Activated naive CD8-positive, alpha-beta T cell treated with anti-CD3 and anti-CD28 coated beads, Interleukin-2, amount 50 U/mL, for 24 hours (primary cell): ENCODE results near the gene HIVEP3.
A peak's percentile ranks its signal among the peaks of the same experiment; 100 is the strongest.

ENCODE experiments used
- ATAC-seq: fragments of 150-1000 bp; cut with Tn5 transposase; one replicate; pipeline ENCODE4 v1.10.0; 2021
- DNase-seq: peaks from one replicate; pipeline ENCODE4 v3.0.0; 2021
- H3K27ac Mint-ChIP-seq: one replicate; pipeline ENCODE4 v1.8.0; 2021; ENCODE audit warnings: mild to moderate bottlenecking, mixed read lengths
- H3K27me3 Mint-ChIP-seq: one replicate; pipeline ENCODE4 v1.8.0; 2021; ENCODE audit warnings: mixed read lengths
- H3K36me3 Mint-ChIP-seq: one replicate; pipeline ENCODE4 v1.8.0; 2021; ENCODE audit warnings: low read depth, mixed read lengths
- H3K4me1 Mint-ChIP-seq: one replicate; pipeline ENCODE4 v1.8.0; 2021; ENCODE audit warnings: mixed read lengths
- H3K4me3 Mint-ChIP-seq: one replicate; pipeline ENCODE4 v1.8.0; 2021; ENCODE audit warnings: mild to moderate bottlenecking, moderate library complexity, mixed read lengths
- H3K9me3 Mint-ChIP-seq: one replicate; pipeline ENCODE4 v1.8.0; 2021; ENCODE audit warnings: mixed read lengths

The HIVEP3 gene

GRCh38 chr1:41646186-41646585, 272.5 kb downstream of the HIVEP3 start:
- peaks cover 38% of the 10 kb centered on the region for H3K36me3 Mint-ChIP-seq
- ATAC-seq (no peak), DNase-seq (no peak)
- peak overlapping the region; percentile 16 for H3K27ac Mint-ChIP-seq
- H3K4me1 Mint-ChIP-seq, result peaks cover 48% of the 10 kb centered on the region
- H3K4me3 Mint-ChIP-seq, result no peak overlapping the region
- peaks cover 1% of the 10 kb centered on the region for H3K27me3 Mint-ChIP-seq
- H3K9me3 Mint-ChIP-seq, result no peaks in the 10 kb centered on the region

- H3K4me1 Mint-ChIP-seq, result peaks cover 37% of the 10 kb centered on the region
- no peak overlapping the region for H3K4me3 Mint-ChIP-seq
- DNase-seq (no peak), ATAC-seq (no peak)
- H3K36me3 Mint-ChIP-seq, result peaks cover 33% of the 10 kb centered on the region
- H3K27me3 Mint-ChIP-seq, result peaks cover 1% of the 10 kb centered on the region
- peak overlapping the region; percentile 16 for H3K27ac Mint-ChIP-seq
- no peaks in the 10 kb centered on the region for H3K9me3 Mint-ChIP-seq
Measured at GRCh38 chr1:41645062-41645461, 273.7 kb downstream of the HIVEP3 start.

GRCh38 chr1:41642922-41643821, 275.6 kb downstream of the HIVEP3 start:
- Mint-ChIP-seq H3K36me3 (peaks cover 26% of the 10 kb centered on the region), H3K27ac (no peak overlapping the region), H3K4me3 (no peak overlapping the region), H3K9me3 (no peaks in the 10 kb centered on the region), H3K27me3 (peaks cover 1% of the 10 kb centered on the region), H3K4me1 (peaks cover 21% of the 10 kb centered on the region)
- DNase-seq (no peak), ATAC-seq (no peak)

GRCh38 chr1:41641941-41642527, 276.7 kb downstream of the HIVEP3 start:
- ATAC-seq, result no peak
- Mint-ChIP-seq H3K27ac (no peak overlapping the region), H3K4me3 (no peak overlapping the region), H3K27me3 (peaks cover 1% of the 10 kb centered on the region), H3K9me3 (no peaks in the 10 kb centered on the region), H3K4me1 (peaks cover 12% of the 10 kb centered on the region), H3K36me3 (peaks cover 25% of the 10 kb centered on the region)
- DNase-seq, result no peak

DNA sequence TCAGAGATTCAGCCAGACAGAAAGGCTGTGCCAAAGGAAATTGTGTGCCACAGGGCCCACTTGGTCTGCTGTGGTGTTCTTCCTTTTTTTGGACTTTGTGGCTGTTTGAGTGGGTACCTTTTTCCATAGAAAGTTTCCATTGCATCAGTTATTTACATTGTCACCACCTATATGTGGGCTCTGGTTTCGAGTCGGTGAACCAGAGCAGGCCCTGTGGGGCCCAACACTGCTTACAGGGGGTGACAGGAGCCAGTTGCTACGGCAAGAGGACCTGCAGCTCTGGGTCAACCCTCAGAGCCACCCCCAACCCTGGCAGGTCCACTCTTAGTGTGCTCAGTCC, 277.3 kb downstream of the HIVEP3 start:
- Mint-ChIP-seq H3K9me3 (no peaks in the 10 kb centered on the region), H3K27me3 (peaks cover 1% of the 10 kb centered on the region), H3K36me3 (peaks cover 26% of the 10 kb centered on the region), H3K4me1 (peaks cover 6% of the 10 kb centered on the region), H3K27ac (no peak overlapping the region), H3K4me3 (no peak overlapping the region)
- ATAC-seq, result peak; percentile 71
- peak; percentile 64 for DNase-seq

DNA sequence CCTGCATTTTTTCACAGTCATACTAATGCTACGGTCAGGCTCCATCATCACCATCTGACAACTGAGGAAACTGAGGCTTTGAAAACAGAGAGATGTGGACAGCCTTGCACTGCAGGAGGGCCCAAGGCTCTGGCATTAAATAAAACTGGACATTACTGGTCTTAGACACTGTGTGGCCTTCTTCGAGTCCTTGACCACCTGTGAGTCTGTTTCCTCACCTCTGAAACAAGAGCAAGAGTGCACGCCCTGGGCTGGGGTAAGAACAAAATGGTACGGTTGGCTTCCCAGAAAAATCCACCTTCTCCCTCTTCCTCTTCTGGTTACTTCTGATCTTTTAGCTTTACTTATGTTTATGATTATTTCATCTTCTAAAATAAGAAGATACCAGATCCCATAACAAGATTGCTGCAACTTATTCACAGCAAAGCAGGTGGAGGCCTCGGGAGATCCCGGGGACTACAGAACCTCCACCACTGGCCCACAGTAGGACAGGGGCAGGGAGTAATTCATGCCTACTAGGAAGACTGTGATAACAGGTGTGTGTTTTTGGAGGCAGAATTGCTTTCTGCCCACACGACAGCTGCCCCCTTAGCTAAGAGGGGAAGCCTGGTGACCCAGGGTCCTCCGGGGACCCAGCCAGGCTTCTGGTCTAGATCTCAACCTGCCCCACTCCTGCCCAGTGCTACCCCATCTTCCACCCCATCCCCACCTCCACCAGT, 277.8 kb downstream of the HIVEP3 start:
- no peaks in the 10 kb centered on the region for H3K9me3 Mint-ChIP-seq
- H3K36me3 Mint-ChIP-seq, result peaks cover 23% of the 10 kb centered on the region
- ATAC-seq, result no peak
- no peak for DNase-seq
- H3K4me1 Mint-ChIP-seq, result peaks cover 5% of the 10 kb centered on the region
- peaks cover 1% of the 10 kb centered on the region for H3K27me3 Mint-ChIP-seq
- no peak overlapping the region for H3K4me3 Mint-ChIP-seq
- H3K27ac Mint-ChIP-seq, result no peak overlapping the region

- Mint-ChIP-seq H3K36me3 (peaks cover 22% of the 10 kb centered on the region), H3K4me3 (no peak overlapping the region), H3K4me1 (peaks cover 9% of the 10 kb centered on the region), H3K27ac (no peak overlapping the region), H3K27me3 (peaks cover 1% of the 10 kb centered on the region), H3K9me3 (no peaks in the 10 kb centered on the region)
- peak; percentile 47 for DNase-seq
- ATAC-seq, result peak; percentile 20
Measured at GRCh38 chr1:41640141-41640751, 278.5 kb downstream of the HIVEP3 start.

GRCh38 chr1:41639332-41639936, 279.3 kb downstream of the HIVEP3 start:
- DNase-seq, result peak; percentile 63
- peaks cover 14% of the 10 kb centered on the region for H3K4me1 Mint-ChIP-seq
- H3K27me3 Mint-ChIP-seq, result peaks cover 1% of the 10 kb centered on the region
- no peak overlapping the region for H3K4me3 Mint-ChIP-seq
- peak; percentile 71 for ATAC-seq
- no peak overlapping the region for H3K27ac Mint-ChIP-seq
- no peaks in the 10 kb centered on the region for H3K9me3 Mint-ChIP-seq
- peaks cover 25% of the 10 kb centered on the region for H3K36me3 Mint-ChIP-seq

DNA sequence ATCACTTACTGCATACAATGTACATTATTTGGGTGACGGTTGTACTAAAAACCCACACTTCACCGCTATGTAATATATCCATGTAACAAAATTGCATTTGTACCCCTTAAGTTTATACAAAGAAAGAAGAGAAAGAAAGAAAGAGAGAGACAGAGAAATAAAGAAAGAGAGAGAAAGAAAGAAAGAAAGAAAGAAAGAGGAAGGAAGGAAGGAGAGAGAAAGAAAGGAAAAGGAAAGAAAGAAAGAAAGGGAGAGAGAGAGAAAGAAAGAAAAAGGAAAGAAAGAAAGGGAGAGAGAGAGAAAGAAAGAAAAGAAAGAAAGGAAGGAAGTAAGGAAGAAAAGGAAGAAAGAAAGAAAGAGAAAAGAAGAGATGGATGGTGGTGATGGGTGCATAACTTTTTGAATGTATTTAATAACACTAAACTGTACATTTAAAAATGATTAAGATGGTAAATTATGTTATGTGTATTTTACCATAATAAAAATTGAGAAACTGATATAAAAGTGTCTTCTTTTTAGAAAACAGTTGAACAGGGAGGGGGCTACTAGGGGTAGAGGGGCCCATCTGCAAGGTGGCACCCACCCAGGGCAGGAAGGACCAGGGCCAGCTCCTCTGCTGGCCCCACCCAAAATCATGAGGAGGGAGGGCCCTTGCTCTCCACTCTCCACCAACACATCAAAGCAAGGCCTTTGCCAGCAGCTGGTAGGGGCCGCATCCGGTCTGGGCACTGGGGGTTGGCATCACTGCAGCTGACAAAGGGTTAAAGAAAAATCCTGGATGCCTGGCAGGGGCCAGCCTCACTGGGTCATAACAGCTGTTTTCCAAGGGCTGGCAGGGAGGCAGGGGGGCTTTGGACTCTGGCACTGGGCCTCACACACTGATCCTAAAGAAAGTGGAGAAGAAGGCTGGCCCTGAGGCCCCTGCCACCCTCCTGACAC, 280.4 kb downstream of the HIVEP3 start:
- ATAC-seq (no peak), DNase-seq (no peak)
- peaks cover 31% of the 10 kb centered on the region for H3K36me3 Mint-ChIP-seq
- H3K27ac Mint-ChIP-seq, result no peak overlapping the region
- H3K27me3 Mint-ChIP-seq, result peaks cover 1% of the 10 kb centered on the region
- peak overlapping the region; percentile 24 for H3K4me3 Mint-ChIP-seq
- H3K4me1 Mint-ChIP-seq, result peaks cover 25% of the 10 kb centered on the region
- H3K9me3 Mint-ChIP-seq, result no peaks in the 10 kb centered on the region

DNA sequence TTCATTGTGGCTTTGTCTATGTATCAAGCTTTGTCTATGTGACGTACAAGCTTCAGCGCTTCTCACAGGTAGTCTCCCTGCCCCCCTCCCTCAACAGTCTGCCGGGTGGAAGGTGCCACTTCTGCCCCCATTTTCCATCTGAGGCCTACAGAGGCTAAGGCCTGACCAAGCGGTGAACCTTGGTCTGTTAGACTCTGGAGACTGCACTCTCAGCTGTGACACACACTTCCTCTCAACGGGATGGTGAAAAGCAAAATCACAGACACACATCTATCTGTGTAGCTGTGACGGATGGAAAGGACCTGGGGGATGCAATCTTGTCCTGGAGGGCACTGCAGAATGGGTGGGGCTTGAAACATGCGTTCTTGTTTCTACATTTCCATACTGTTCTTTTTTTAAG, 281.4 kb downstream of the HIVEP3 start:
- Mint-ChIP-seq H3K4me3 (peak overlapping the region; percentile 24), H3K27me3 (peaks cover 1% of the 10 kb centered on the region), H3K27ac (no peak overlapping the region), H3K9me3 (no peaks in the 10 kb centered on the region), H3K4me1 (peaks cover 31% of the 10 kb centered on the region), H3K36me3 (peaks cover 37% of the 10 kb centered on the region)
- ATAC-seq (no peak), DNase-seq (no peak)

DNA sequence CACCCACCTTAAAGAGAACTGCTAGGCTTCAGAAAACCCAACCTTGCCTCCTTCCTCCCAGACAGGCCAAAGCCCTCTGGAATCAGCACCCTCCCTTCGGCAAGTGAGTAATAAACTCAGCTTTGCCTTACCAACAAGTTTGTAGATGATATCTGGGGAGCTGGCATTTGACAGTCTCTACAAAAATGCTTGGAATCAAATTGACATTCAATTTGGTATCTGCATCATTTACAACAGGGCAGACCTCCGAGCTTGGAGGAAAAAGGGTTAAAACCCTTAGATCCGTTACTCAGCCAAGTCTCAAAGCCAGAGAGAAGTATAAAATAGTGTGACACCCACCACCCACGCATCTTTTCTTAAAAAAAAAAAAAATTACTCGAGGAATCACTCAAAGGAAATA, 285.0 kb downstream of the HIVEP3 start:
- peaks cover 61% of the 10 kb centered on the region for H3K4me1 Mint-ChIP-seq
- H3K27ac Mint-ChIP-seq, result peak overlapping the region; percentile 32
- ATAC-seq, result no peak
- no peak overlapping the region for H3K4me3 Mint-ChIP-seq
- no peaks in the 10 kb centered on the region for H3K27me3 Mint-ChIP-seq
- DNase-seq, result no peak
- peaks cover 60% of the 10 kb centered on the region for H3K36me3 Mint-ChIP-seq
- H3K9me3 Mint-ChIP-seq, result no peaks in the 10 kb centered on the region

GRCh38 chr1:41632781-41633575, 285.7 kb downstream of the HIVEP3 start:
- Mint-ChIP-seq H3K36me3 (peaks cover 66% of the 10 kb centered on the region), H3K9me3 (no peaks in the 10 kb centered on the region), H3K27ac (no peak overlapping the region), H3K27me3 (no peaks in the 10 kb centered on the region), H3K4me3 (no peak overlapping the region), H3K4me1 (peaks cover 69% of the 10 kb centered on the region)
- no peak for DNase-seq
- no peak for ATAC-seq

DNA sequence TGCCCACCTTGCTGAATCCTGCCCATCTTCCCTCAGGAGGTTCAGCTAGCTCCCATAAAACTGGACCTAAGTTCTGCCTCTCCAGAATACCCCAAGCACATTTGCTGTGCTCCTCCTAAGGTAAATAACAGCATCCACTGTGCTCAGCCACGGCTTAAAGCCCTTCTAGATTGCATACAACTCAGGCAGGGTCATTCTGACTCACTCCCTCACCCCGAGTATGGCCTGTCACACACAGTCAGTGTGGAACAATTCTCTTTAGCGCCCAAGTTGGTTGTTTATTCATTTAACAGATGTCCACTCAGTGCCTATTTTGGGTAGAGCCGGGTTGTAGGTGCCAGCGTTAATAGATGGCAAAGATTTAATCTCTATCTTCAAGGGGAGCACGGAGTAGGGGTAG, 286.8 kb downstream of the HIVEP3 start:
- peaks cover 61% of the 10 kb centered on the region for H3K36me3 Mint-ChIP-seq
- peaks cover 79% of the 10 kb centered on the region for H3K4me1 Mint-ChIP-seq
- H3K27ac Mint-ChIP-seq, result peak overlapping the region; percentile 17
- H3K4me3 Mint-ChIP-seq, result no peak overlapping the region
- DNase-seq, result no peak
- ATAC-seq, result no peak
- H3K27me3 Mint-ChIP-seq, result no peaks in the 10 kb centered on the region
- no peaks in the 10 kb centered on the region for H3K9me3 Mint-ChIP-seq
